DMS114 treated with DMSO at 0.1 percent for 48 hours (cell line): ENCODE measurements around the gene PTPRM.

Experiments used
- DNase-seq: peaks from one replicate; lab custom pipeline; 2025; ENCODE audit not compliant: unreplicated experiment; lab: John Stamatoyannopoulos, UW

The PTPRM gene

GRCh38 chr18:8140841-8141501, 573.9 kb downstream of the PTPRM start:
- no peak for DNase-seq

GRCh38 chr18:8142131-8142711, 575.1 kb downstream of the PTPRM start:
- DNase-seq = no peak

- DNase-seq = no peak
These were observed 575.8 kb downstream of the PTPRM start for GRCh38 chr18:8142932-8143331.

GRCh38 chr18:8151181-8151580, 584.1 kb downstream of the PTPRM start:
- no peak for DNase-seq

GRCh38 chr18:8153887-8154583, 586.9 kb downstream of the PTPRM start:
- DNase-seq = no peak

GRCh38 chr18:8162802-8163201, 595.7 kb downstream of the PTPRM start:
- no peak for DNase-seq

GRCh38 chr18:8163286-8163959, 596.3 kb downstream of the PTPRM start:
- DNase-seq = no peak

GRCh38 chr18:8165095-8165494, 598.0 kb downstream of the PTPRM start:
- DNase-seq = no peak

GRCh38 chr18:8167026-8167425, 599.9 kb downstream of the PTPRM start:
- no peak for DNase-seq

GRCh38 chr18:8167673-8168072, 600.6 kb downstream of the PTPRM start:
- DNase-seq = no peak

- DNase-seq = no peak
These were observed 602.6 kb downstream of the PTPRM start for GRCh38 chr18:8169722-8170121.

- DNase-seq = no peak
These were observed 607.7 kb downstream of the PTPRM start for GRCh38 chr18:8174771-8175170.

GRCh38 chr18:8175501-8176061, 608.5 kb downstream of the PTPRM start:
- DNase-seq = no peak

GRCh38 chr18:8176109-8176508, 609.0 kb downstream of the PTPRM start:
- no peak for DNase-seq

GRCh38 chr18:8176554-8176953, 609.4 kb downstream of the PTPRM start:
- DNase-seq = no peak

GRCh38 chr18:8177330-8178016, 610.4 kb downstream of the PTPRM start:
- no peak for DNase-seq

- no peak for DNase-seq
These were observed 619.3 kb downstream of the PTPRM start for GRCh38 chr18:8186413-8186812.

- DNase-seq = no peak
These were observed 621.1 kb downstream of the PTPRM start for GRCh38 chr18:8188184-8188583.

- DNase-seq = no peak
These were observed 623.9 kb downstream of the PTPRM start for GRCh38 chr18:8190980-8191379.

GRCh38 chr18:8194431-8194830, 627.3 kb downstream of the PTPRM start:
- DNase-seq = no peak

GRCh38 chr18:8196238-8196637, 629.1 kb downstream of the PTPRM start:
- no peak for DNase-seq
